Measurements from ENCODE around the gene MCF2. TPM values are rescaled to one million over a fixed set of nuclear protein-coding genes. Genes with fewer than 3 reads are reported as not detected.

The MCF2 gene
- polyA plus RNA-seq, 1 of the 3 experiments (the other 2 are of a cell fraction) = 0.05 TPM

- Histone ChIP-seq H4K20me1 (ENCODE audit: insufficient read depth) (no peaks in the 10 kb centered on the region), H3F3A (replicated peaks; ENCODE audit: insufficient read depth) (no peaks in the 10 kb centered on the region), H3K9me2 (no peaks in the 10 kb centered on the region), H3K9me3 (no peaks in the 10 kb centered on the region), H3K9ac (no peak overlapping the region), H3K79me2 (ENCODE audit: insufficient read depth) (no peaks in the 10 kb centered on the region), H3K4me2 (peak overlapping the region; percentile 66), H3K4me3 (ENCODE audit: low read depth in 2 of 2, low read length in 1 of 2) (peak overlapping the region in 1 of 2 experiments; percentile 46; a peak in 1 of 4 replicates), H3K4me1 (ENCODE audit: control insufficient read depth in 1 of 2, insufficient read depth in 2 of 2, low read depth in 1 of 2, low read length in 1 of 2) (no peaks in the 10 kb centered on the region; a peak in 1 of 4 replicates), H3K36me3 (replicated peaks in 1 of 2; ENCODE audit: control insufficient read depth in 1 of 2, insufficient read depth in 2 of 2, low read length in 1 of 2) (no peaks in the 10 kb centered on the region), H2AFZ (ENCODE audit: low read depth) (no peak overlapping the region), H3K27ac (ENCODE audit: low read depth in 2 of 2, low read length in 1 of 2) (no peak overlapping the region), H3K27me3 (ENCODE audit: insufficient read depth) (peaks cover 26% of the 10 kb centered on the region; the same call in 1 of the 2 replicates)
- CTCF ChIA-PET = no interaction called here
- 58% methylated on average over 2 of the region's 11 CpGs for WGBS (ENCODE audit: low lambda C conversion rate)
- TF ChIP-seq EZH2phosphoT487 (IDR thresholded peaks at IDR 0.05; ENCODE audit: borderline replicate concordance, low read depth) = no peak
- TF ChIP-seq NRF1 (IDR thresholded peaks at IDR 0.05; ENCODE audit: low read depth, low read length) = no peak
- TF ChIP-seq EP300 (IDR thresholded peaks at IDR 0.05; ENCODE audit: borderline replicate concordance in 1 of 2, low read depth in 1 of 2, low read length in 1 of 2) = no peak
- no peak for TF ChIP-seq MEF2A (IDR thresholded peaks at IDR 0.05; ENCODE audit: borderline replicate concordance, low read depth)
- TF ChIP-seq, protein P1, sequence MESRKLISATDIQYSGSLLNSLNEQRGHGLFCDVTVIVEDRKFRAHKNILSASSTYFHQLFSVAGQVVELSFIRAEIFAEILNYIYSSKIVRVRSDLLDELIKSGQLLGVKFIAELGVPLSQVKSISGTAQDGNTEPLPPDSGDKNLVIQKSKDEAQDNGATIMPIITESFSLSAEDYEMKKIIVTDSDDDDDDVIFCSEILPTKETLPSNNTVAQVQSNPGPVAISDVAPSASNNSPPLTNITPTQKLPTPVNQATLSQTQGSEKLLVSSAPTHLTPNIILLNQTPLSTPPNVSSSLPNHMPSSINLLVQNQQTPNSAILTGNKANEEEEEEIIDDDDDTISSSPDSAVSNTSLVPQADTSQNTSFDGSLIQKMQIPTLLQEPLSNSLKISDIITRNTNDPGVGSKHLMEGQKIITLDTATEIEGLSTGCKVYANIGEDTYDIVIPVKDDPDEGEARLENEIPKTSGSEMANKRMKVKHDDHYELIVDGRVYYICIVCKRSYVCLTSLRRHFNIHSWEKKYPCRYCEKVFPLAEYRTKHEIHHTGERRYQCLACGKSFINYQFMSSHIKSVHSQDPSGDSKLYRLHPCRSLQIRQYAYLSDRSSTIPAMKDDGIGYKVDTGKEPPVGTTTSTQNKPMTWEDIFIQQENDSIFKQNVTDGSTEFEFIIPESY (IDR thresholded peaks at IDR 0.05; ENCODE audit: borderline replicate concordance, low read depth) = no peak
- TF ChIP-seq POLR2AphosphoS5 (IDR thresholded peaks at IDR 0.05; ENCODE audit: low read depth, low read length) = no peak
- TF ChIP-seq SIN3A (IDR thresholded peaks at IDR 0.05; ENCODE audit: borderline replicate concordance, low read depth, low read length) = no peak
- TF ChIP-seq USF2 (IDR thresholded peaks at IDR 0.05; ENCODE audit: borderline replicate concordance, low read depth, low read length) = no peak
- TF ChIP-seq CHD2 (IDR thresholded peaks at IDR 0.05; ENCODE audit: low read length, partially characterized antibody) = no peak
- no peak for TF ChIP-seq FOXM1 (IDR thresholded peaks at IDR 0.05; ENCODE audit: low read depth)
- TF ChIP-seq GABPA (IDR thresholded peaks at IDR 0.05; ENCODE audit: low read depth) = no peak
- TF ChIP-seq YY1 (IDR thresholded peaks at IDR 0.05; ENCODE audit: low read depth) = no peak
- TF ChIP-seq, protein P2, sequence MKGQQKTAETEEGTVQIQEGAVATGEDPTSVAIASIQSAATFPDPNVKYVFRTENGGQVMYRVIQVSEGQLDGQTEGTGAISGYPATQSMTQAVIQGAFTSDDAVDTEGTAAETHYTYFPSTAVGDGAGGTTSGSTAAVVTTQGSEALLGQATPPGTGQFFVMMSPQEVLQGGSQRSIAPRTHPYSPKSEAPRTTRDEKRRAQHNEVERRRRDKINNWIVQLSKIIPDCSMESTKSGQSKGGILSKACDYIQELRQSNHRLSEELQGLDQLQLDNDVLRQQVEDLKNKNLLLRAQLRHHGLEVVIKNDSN (IDR thresholded peaks at IDR 0.05; ENCODE audit: borderline replicate concordance, low read depth) = no peak
- TF ChIP-seq RXRA (IDR thresholded peaks at IDR 0.05; ENCODE audit: borderline replicate concordance, low read depth) = no peak
- no peak for TF ChIP-seq GATA2 (CRISPR knock-in tag; IDR thresholded peaks at IDR 0.05)
- no peak for TF ChIP-seq NFIC (IDR thresholded peaks at IDR 0.05; ENCODE audit: borderline replicate concordance)
- TF ChIP-seq, protein P3, sequence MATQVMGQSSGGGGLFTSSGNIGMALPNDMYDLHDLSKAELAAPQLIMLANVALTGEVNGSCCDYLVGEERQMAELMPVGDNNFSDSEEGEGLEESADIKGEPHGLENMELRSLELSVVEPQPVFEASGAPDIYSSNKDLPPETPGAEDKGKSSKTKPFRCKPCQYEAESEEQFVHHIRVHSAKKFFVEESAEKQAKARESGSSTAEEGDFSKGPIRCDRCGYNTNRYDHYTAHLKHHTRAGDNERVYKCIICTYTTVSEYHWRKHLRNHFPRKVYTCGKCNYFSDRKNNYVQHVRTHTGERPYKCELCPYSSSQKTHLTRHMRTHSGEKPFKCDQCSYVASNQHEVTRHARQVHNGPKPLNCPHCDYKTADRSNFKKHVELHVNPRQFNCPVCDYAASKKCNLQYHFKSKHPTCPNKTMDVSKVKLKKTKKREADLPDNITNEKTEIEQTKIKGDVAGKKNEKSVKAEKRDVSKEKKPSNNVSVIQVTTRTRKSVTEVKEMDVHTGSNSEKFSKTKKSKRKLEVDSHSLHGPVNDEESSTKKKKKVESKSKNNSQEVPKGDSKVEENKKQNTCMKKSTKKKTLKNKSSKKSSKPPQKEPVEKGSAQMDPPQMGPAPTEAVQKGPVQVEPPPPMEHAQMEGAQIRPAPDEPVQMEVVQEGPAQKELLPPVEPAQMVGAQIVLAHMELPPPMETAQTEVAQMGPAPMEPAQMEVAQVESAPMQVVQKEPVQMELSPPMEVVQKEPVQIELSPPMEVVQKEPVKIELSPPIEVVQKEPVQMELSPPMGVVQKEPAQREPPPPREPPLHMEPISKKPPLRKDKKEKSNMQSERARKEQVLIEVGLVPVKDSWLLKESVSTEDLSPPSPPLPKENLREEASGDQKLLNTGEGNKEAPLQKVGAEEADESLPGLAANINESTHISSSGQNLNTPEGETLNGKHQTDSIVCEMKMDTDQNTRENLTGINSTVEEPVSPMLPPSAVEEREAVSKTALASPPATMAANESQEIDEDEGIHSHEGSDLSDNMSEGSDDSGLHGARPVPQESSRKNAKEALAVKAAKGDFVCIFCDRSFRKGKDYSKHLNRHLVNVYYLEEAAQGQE (IDR thresholded peaks at IDR 0.05; ENCODE audit: low read depth, low read length) = no peak
- TF ChIP-seq TEAD4 (IDR thresholded peaks at IDR 0.05; ENCODE audit: borderline replicate concordance, insufficient read depth) = no peak
- POLR2A ChIA-PET = no interaction called here
- no peak for DNase-seq
These were observed 15.5 kb downstream of the MCF2 start for GRCh38 chrX:139692506-139692849.
